ENCODE results near the gene CHID1. TPM values are rescaled to one million over a fixed set of nuclear protein-coding genes. Genes with fewer than 3 reads are reported as not detected.

Gene CHID1
- total and polyA plus RNA-seq, 4 donors, result 36.1 to 105 (median 80.9) TPM

DNA sequence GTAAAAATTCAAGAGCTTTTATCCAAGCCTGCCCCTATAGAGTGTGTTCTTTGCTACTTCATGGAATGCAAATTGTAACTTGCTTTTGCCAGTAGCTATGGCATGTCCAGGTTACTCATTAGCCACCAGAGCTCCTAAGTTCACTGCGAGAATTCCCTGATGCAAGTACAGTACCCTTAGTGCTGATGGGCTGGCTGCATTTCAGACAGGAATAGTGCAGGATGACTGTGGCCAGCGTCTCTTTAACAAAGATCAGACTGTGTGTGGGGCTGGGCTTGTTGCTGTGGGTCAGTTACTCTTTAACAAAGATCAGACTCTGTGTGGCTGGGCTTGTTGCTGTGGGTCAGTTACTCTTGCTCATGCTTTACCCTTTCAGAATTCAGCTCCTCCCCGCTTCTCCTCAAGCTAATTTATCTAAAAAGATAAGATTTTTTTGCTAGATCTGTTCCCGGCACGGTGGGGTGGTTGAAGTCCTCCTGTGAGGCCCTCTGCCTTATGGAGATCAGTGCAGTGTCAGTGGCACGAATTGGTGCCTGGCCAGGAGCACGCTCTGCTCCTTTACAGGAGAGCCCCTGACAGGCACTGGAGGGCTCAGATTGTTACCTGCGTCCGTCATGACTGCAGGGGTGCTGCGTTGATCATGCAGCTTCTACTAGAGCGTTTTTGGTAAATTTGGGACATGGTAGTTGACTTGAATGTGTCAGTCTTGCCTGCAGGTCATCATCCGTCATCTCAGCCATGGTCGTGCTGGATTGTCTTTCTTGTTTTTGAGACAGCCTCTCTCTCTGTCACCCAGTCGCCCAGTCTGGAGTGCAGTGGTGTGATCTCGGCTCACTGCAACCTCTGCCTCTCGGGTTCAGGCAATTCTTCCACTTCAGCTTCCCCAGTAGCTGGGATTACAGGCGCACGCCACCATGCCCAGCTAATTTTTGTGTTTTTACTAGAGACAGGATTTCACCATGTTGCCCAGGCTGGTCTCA, 42.1 kb upstream of the CHID1 start:
- WGBS (ENCODE audit: insufficient coverage), result 44% methylated on average over 15 of the region's 18 CpGs

GRCh38 chr11:951507-951906, 40.9 kb upstream of the CHID1 start:
- no peaks in the 10 kb centered on the region for H3K9me3 ChIP-seq (ENCODE audit: control insufficient read depth, insufficient read depth, low read length)
- no peak overlapping the region for H3K27ac ChIP-seq (ENCODE audit: low read depth, low read length)
- 98% methylated on average over 6 of the region's 9 CpGs for WGBS (ENCODE audit: insufficient coverage)

More for the DNA sequence above, 42.1 kb upstream of the CHID1 start:
- no peaks in the 10 kb centered on the region for H3K27me3 ChIP-seq (ENCODE audit: control insufficient read depth, insufficient read depth, low read length)
- H3K36me3 ChIP-seq (ENCODE audit: control insufficient read depth, insufficient read depth, low read length), result peaks cover 9% of the 10 kb centered on the region
- H3K9me3 ChIP-seq (ENCODE audit: control insufficient read depth, insufficient read depth, low read length), result no peaks in the 10 kb centered on the region
- peak in 4 of 6 donors; percentile 46 to 79 (median 64) for DNase-seq (ENCODE audit: low read depth in 4 of 6, low spot score in 6 of 6)
- no peak overlapping the region for H3K4me3 ChIP-seq (ENCODE audit: low read depth, low read length)
- peak overlapping the region; percentile 70 for H3K27ac ChIP-seq (ENCODE audit: low read depth, low read length)
- H3K4me1 ChIP-seq (ENCODE audit: control insufficient read depth, insufficient read depth, low read length), result peaks cover 36% of the 10 kb centered on the region

DNA sequence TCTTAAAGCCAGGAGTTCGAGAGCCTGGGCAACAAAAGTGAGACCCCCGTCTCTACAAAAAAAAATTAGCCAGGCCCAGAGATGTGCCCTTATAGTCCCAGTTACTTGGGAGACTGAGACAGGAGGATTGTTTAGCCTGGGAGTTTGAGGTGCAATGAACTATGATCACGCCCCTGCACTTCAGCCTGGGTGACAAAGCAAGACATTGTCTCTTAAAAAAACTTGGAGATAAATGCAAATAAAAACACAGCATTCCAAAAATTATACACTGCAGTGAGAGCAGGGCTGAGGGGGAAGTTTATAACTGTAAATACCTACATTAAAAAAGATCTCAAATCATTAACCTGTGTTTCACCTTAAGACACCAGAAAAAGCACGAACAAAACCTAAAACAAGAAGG, 37.1 kb upstream of the CHID1 start:
- peaks cover 17% of the 10 kb centered on the region for H3K36me3 ChIP-seq (ENCODE audit: control insufficient read depth, insufficient read depth, low read length)
- no peaks in the 10 kb centered on the region for H3K27me3 ChIP-seq (ENCODE audit: control insufficient read depth, insufficient read depth, low read length)
- no peaks in the 10 kb centered on the region for H3K9me3 ChIP-seq (ENCODE audit: control insufficient read depth, insufficient read depth, low read length)
- no peak overlapping the region for H3K27ac ChIP-seq (ENCODE audit: low read depth, low read length)
- no CpG with 5 or more reads among the region's 4 CpGs for WGBS (ENCODE audit: insufficient coverage)
- H3K4me1 ChIP-seq (ENCODE audit: control insufficient read depth, insufficient read depth, low read length), result peaks cover 47% of the 10 kb centered on the region
- no peak for DNase-seq (ENCODE audit: low read depth in 4 of 6, low spot score in 6 of 6)
- no peak overlapping the region for H3K4me3 ChIP-seq (ENCODE audit: low read depth, low read length)

More at GRCh38 chr11:951507-951906, 40.9 kb upstream of the CHID1 start:
- Histone ChIP-seq H3K27me3 (ENCODE audit: control insufficient read depth, insufficient read depth, low read length) (no peaks in the 10 kb centered on the region), H3K36me3 (ENCODE audit: control insufficient read depth, insufficient read depth, low read length) (peaks cover 14% of the 10 kb centered on the region), H3K4me1 (ENCODE audit: control insufficient read depth, insufficient read depth, low read length) (peaks cover 44% of the 10 kb centered on the region), H3K4me3 (ENCODE audit: low read depth, low read length) (no peak overlapping the region)
- no peak for DNase-seq (ENCODE audit: low read depth in 4 of 6, low spot score in 6 of 6)

DNA sequence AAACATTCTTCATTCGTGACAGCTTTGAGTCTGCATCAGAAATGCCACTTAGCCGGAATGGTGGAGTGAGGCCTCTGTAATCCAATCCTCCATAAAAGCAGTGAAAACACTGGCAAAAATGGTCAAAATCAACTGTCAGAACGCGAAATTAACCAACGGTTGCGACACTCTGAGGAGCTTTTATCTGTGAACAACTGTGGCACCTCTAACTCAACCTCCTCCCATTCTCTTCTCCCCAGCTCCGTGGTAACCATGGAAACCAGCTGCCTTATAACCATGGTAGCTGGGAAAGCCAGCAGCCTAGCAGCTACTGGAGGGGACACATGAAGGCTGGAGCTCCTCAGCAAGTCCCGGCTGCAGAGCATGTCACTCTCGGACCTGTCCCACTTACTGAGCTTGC, 35.4 kb upstream of the CHID1 start:
- DNase-seq (ENCODE audit: low read depth in 4 of 6, low spot score in 6 of 6), result peak in 5 of 6 donors; percentile 77 to 97 (median 84)
- Histone ChIP-seq H3K36me3 (ENCODE audit: control insufficient read depth, insufficient read depth, low read length) (peaks cover 17% of the 10 kb centered on the region), H3K4me3 (ENCODE audit: low read depth, low read length) (no peak overlapping the region), H3K4me1 (ENCODE audit: control insufficient read depth, insufficient read depth, low read length) (peaks cover 49% of the 10 kb centered on the region), H3K27me3 (ENCODE audit: control insufficient read depth, insufficient read depth, low read length) (no peaks in the 10 kb centered on the region), H3K9me3 (ENCODE audit: control insufficient read depth, insufficient read depth, low read length) (no peaks in the 10 kb centered on the region), H3K27ac (ENCODE audit: low read depth, low read length) (peak overlapping the region; percentile 61)
- 1% methylated on average over 7 of the region's 9 CpGs for WGBS (ENCODE audit: insufficient coverage)

DNA sequence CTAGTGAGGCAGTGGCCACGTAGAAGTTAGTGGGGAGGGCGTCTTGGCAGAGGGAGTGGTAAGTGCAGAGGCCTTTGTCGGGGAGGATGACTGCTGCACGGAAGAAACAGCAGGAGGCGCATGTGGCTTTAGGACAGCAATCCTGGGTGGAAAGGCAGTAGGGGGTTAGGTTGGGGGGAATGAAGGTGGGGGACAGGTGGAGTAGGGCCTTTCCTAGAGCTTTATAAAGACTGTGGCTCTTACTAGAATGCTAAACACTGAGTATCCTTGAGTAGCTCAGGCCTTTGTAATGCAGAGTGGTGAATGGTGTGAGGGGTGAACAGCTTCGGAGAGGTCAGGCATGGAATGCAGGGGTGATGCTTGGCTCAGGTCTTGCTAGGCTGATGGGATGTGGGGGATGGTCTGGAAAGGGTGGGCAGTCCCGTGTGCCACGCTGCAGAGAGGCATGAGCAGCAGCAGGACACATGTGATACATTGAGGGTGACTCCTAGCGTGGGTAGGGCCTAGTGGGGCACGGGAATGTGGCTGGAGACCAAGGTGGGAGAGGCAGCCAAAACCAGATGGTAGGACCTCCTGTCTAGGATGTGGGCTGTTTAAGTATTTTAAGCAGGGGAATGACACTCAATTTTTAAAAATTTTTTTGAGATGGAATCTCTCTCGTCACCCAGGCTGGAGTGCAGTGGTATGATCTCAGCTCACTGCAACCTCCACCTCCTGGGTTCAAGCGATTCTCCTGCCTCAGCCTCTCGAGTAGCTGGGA, 34.3 kb upstream of the CHID1 start:
- no peak overlapping the region for H3K27ac ChIP-seq (ENCODE audit: low read depth, low read length)
- H3K9me3 ChIP-seq (ENCODE audit: control insufficient read depth, insufficient read depth, low read length), result no peaks in the 10 kb centered on the region
- peak in 1 of 6 donors; percentile 47 for DNase-seq (ENCODE audit: low read depth in 4 of 6, low spot score in 6 of 6)
- no peak overlapping the region for H3K4me3 ChIP-seq (ENCODE audit: low read depth, low read length)
- 36% methylated on average over 10 of the region's 13 CpGs for WGBS (ENCODE audit: insufficient coverage)
- peaks cover 57% of the 10 kb centered on the region for H3K4me1 ChIP-seq (ENCODE audit: control insufficient read depth, insufficient read depth, low read length)
- no peaks in the 10 kb centered on the region for H3K27me3 ChIP-seq (ENCODE audit: control insufficient read depth, insufficient read depth, low read length)
- H3K36me3 ChIP-seq (ENCODE audit: control insufficient read depth, insufficient read depth, low read length), result peaks cover 12% of the 10 kb centered on the region

DNA sequence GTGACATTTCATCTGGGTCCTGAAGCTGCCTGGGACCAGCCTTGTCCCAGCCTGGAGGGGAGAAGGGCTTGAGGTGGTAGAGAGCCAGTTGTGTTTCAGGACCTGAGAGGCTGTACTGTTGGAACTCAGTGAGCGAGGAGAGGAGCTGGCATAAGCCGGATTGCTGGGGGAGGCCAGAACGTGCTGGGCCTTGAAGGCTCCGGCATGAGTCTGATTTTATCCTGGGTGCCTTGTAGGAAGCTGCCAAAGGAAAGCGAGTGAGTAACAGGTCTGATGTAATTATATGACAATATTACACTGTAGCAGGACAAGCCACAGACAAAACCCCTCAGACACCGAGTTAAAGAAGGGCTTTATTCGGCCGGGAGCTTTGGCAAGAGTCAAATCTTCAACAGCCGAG, 32.2 kb upstream of the CHID1 start:
- 33% methylated on average over 3 of the region's 9 CpGs for WGBS (ENCODE audit: insufficient coverage)
- Histone ChIP-seq H3K9me3 (ENCODE audit: control insufficient read depth, insufficient read depth, low read length) (no peaks in the 10 kb centered on the region), H3K4me3 (ENCODE audit: low read depth, low read length) (no peak overlapping the region), H3K27me3 (ENCODE audit: control insufficient read depth, insufficient read depth, low read length) (no peaks in the 10 kb centered on the region), H3K4me1 (ENCODE audit: control insufficient read depth, insufficient read depth, low read length) (peaks cover 59% of the 10 kb centered on the region), H3K27ac (ENCODE audit: low read depth, low read length) (no peak overlapping the region), H3K36me3 (ENCODE audit: control insufficient read depth, insufficient read depth, low read length) (peaks cover 15% of the 10 kb centered on the region)
- peak in 2 of 6 donors; percentile 37 to 47 for DNase-seq (ENCODE audit: low read depth in 4 of 6, low spot score in 6 of 6)

GRCh38 chr11:940496-941135, 30.0 kb upstream of the CHID1 start:
- Histone ChIP-seq H3K27ac (ENCODE audit: low read depth, low read length) (peak overlapping the region; percentile 54), H3K4me3 (ENCODE audit: low read depth, low read length) (no peak overlapping the region)
- 33% methylated on average over 11 of the region's 11 CpGs for WGBS (ENCODE audit: insufficient coverage)

DNA sequence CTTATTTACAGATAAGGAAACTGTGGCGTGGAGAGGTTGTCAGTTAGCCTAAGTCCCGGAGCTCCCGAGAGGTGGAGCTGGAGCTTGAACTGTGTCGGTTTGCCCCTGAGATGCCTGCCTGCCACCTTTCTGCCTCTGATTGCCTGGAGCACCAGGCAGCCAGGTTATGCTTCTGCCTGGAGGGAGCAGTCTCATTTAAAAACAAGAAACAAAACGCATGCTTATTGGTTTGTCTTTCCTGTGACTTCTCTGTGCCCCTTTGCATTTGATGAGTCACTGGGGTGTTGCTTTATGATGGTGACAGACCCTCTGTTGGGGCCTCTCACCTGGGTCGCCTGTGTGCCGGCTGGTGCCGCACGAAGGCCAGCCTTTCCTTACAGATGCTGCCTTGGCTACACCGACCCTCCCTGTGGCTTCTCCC, 27.2 kb upstream of the CHID1 start:
- WGBS (ENCODE audit: insufficient coverage), result 70% methylated on average over 3 of the region's 10 CpGs
- Histone ChIP-seq H3K4me1 (ENCODE audit: control insufficient read depth, insufficient read depth, low read length) (peaks cover 37% of the 10 kb centered on the region), H3K27ac (ENCODE audit: low read depth, low read length) (no peak overlapping the region), H3K27me3 (ENCODE audit: control insufficient read depth, insufficient read depth, low read length) (no peaks in the 10 kb centered on the region), H3K36me3 (ENCODE audit: control insufficient read depth, insufficient read depth, low read length) (peaks cover 9% of the 10 kb centered on the region), H3K4me3 (ENCODE audit: low read depth, low read length) (no peak overlapping the region), H3K9me3 (ENCODE audit: control insufficient read depth, insufficient read depth, low read length) (no peaks in the 10 kb centered on the region)
- DNase-seq (ENCODE audit: low read depth in 4 of 6, low spot score in 6 of 6), result no peak

More at GRCh38 chr11:940496-941135, 30.0 kb upstream of the CHID1 start:
- no peaks in the 10 kb centered on the region for H3K9me3 ChIP-seq (ENCODE audit: control insufficient read depth, insufficient read depth, low read length)
- DNase-seq (ENCODE audit: low read depth in 4 of 6, low spot score in 6 of 6), result no peak
- no peaks in the 10 kb centered on the region for H3K27me3 ChIP-seq (ENCODE audit: control insufficient read depth, insufficient read depth, low read length)
- peaks cover 42% of the 10 kb centered on the region for H3K4me1 ChIP-seq (ENCODE audit: control insufficient read depth, insufficient read depth, low read length)
- peaks cover 12% of the 10 kb centered on the region for H3K36me3 ChIP-seq (ENCODE audit: control insufficient read depth, insufficient read depth, low read length)

DNA sequence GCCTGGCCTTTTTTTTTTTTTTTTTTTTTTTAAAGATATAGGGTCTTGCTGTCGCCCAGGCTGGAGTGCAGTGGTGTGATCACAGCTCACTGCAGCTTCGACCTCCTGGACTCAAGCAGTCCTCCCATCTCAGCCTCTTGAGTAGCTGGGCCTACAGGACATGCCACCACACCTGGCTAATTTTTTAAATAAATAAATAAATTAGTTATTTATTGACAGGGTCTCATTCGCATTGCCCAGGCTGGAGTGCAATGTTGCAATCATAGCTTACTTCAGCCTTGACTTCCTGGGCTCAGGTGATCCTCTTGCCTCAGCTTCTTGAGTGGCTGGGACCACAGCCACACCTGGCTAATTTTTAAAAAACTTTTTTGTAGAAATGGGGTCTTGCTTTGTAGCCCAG, 25.6 kb upstream of the CHID1 start:
- no CpG with 5 or more reads among the region's 3 CpGs for WGBS (ENCODE audit: insufficient coverage)
- Histone ChIP-seq H3K4me1 (ENCODE audit: control insufficient read depth, insufficient read depth, low read length) (peaks cover 34% of the 10 kb centered on the region), H3K36me3 (ENCODE audit: control insufficient read depth, insufficient read depth, low read length) (peaks cover 9% of the 10 kb centered on the region)

More for the DNA sequence above, 25.6 kb upstream of the CHID1 start:
- Histone ChIP-seq H3K27ac (ENCODE audit: low read depth, low read length) (no peak overlapping the region), H3K9me3 (ENCODE audit: control insufficient read depth, insufficient read depth, low read length) (no peaks in the 10 kb centered on the region), H3K4me3 (ENCODE audit: low read depth, low read length) (no peak overlapping the region), H3K27me3 (ENCODE audit: control insufficient read depth, insufficient read depth, low read length) (no peaks in the 10 kb centered on the region)
- DNase-seq (ENCODE audit: low read depth in 4 of 6, low spot score in 6 of 6), result no peak

All from spinal cord (tissue), 10 donors.